ENCODE results near the gene MYB.
"Not testable (repeated sequence)": the region's sequence is repeated elsewhere in the genome, so short reads cannot be mapped to it uniquely, and the experiment has no call there.

MYB gene

DNA sequence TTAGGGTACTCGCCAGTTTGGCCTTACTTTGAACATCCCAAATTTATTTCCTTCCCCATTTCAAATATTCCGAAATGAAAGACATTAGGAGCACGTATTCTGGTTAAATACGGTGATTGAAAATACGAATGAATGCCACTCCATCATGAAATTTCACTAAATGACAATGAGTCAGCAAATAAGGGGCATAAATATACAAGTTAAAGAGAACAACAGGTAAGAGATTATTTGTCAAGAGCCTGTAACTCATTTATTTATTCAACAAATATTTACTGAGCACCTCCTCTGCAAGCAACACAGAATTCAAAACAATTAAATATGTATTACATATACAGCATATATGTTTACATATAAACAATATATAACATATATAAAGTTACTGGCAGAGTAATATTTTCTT is 44.8 kb downstream of the MYB start:
- DNase-seq = no peak

GRCh38 chr6:135226537-135226936 is 45.4 kb downstream of the MYB start:
- no peak for DNase-seq

DNA sequence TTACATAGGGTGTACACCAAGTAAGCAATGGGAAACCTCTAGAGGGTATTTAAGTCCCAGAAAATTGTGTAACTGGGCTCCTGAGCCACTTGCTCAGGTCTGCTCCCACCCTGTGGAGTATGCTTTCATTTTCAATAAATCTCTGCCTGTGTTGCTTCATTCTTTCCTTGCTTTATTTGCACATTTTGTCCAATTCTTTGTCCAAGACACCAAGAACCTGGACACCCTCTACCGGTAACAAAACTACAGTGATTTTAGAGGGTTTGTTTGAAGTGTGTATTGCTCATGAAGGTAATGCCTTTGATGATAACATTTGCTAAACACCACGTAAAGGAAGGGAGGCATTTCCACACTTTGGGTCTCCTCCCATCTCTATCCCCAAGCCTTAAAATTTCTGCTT is 46.2 kb downstream of the MYB start:
- DNase-seq = no peak

DNA sequence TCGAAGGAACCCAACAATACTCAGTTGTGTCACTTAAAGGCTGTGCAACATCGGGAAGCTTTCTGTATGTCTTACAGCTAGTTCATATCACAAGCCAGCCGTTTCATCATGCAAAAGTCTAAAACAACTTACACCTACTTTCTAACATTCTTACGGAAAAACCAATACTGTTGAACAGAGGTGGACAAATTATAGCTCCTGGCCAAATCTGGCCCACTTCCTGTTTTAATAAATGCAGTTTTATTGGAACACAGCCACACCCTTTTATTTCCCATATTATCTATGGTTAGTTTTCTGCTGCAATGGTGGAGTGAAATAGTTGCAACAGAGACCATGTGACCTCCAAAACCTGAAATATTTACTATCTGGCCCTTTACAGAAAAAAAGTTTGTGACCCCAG is 46.6 kb downstream of the MYB start:
- no peak for DNase-seq

GRCh38 chr6:135228486-135228885 is 47.4 kb downstream of the MYB start:
- no peak for DNase-seq

- no peak for DNase-seq
Measured at GRCh38 chr6:135229996-135230395, 48.9 kb downstream of the MYB start.

- DNase-seq = no peak
Measured at GRCh38 chr6:135230711-135231468, 49.8 kb downstream of the MYB start.

GRCh38 chr6:135231469-135231844 is 50.3 kb downstream of the MYB start:
- DNase-seq = no peak

DNA sequence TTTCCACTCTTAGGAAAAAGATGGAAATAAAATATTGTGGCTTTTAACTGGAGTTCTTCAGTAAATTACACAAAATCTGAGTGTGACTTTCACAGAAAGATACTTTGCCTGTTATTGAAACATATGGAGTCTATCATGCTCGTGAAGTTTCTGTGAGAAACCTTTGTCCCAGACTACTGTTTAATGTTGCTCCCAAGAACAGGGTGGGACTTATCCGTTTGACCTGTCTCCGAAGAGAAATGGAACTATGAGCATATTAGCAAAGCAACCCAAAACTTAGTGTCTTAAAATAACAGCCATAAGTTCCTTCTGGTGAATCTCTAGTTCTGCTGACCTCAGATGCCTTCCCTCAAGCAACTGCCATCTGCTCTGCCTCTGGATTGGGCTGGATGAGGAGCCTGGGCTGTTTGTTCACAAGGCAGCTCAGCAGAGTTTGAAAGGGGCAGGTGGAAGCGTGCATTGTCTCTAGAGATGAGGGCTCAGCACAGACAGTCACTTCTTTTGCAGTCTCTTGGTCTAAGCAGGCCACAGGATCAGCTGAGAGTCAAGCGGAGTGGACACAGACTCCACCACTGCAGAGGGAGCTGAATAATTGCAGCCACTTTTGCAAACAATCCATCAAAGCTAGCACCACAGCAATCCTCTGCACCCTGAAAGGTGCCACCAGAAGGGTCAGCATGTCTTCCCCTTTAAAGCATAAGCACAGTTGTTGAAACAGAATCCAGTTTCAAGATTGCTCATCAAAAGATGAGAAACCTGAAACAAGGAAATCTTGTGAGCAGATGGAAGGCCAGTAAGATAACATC is 52.8 kb downstream of the MYB start:
- DNase-seq = no peak

DNA sequence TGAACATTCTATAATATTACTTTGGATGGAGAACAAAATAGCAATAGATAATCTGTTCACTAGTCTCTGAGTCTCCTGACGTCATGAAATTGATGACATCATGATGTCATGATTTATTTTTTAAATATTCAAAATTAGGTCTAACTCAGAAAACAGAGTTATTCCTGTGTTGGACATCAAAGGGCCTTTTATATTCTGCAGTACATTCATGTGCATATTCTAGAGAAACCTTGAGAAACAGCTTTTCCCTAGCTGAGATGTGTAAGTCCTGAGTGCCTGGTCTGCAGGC is 53.3 kb downstream of the MYB start:
- no peak for DNase-seq

- DNase-seq = no peak
Measured at GRCh38 chr6:135235716-135236115, 54.6 kb downstream of the MYB start.

- no peak for DNase-seq
Measured at GRCh38 chr6:135236319-135236718, 55.2 kb downstream of the MYB start.

DNA sequence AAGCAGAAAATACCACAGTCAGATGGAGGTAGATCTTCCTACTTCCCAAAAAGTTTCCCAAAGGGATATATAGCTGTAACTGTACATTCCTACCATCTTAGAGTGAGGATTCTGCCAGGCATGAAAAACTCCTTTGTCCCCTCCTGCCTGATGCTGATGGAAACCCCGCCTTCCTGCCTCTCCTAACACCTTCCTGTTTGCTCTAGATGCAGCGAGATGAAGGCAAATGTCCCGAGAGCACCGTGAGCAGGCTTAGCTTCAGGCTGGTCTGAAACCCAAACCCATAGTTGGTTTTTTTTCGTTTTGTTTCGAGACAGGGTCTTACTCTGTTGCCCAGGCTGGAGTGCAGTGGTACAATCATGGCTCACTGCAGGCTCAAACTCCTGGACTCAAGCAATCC is 55.6 kb downstream of the MYB start:
- no peak for DNase-seq

DNA sequence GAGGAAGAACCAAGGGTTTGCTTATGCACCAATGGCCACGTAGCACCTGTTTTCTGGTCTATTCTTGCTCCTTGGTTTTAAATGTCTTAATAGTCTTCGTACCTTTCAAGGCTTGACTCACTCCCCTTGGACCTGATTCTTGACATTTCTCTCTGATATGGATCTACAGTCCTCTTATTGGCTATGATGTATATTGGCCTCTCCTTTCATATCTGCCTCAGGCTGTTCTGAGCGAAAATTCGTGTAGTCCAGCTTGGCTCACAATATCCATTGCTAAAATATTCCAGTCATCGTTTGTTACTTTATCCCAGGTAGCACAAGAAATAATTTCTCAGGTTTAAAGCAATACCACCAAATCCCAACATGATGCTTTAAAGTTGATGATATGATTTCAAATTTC is 59.6 kb downstream of the MYB start:
- DNase-seq = no peak

DNA sequence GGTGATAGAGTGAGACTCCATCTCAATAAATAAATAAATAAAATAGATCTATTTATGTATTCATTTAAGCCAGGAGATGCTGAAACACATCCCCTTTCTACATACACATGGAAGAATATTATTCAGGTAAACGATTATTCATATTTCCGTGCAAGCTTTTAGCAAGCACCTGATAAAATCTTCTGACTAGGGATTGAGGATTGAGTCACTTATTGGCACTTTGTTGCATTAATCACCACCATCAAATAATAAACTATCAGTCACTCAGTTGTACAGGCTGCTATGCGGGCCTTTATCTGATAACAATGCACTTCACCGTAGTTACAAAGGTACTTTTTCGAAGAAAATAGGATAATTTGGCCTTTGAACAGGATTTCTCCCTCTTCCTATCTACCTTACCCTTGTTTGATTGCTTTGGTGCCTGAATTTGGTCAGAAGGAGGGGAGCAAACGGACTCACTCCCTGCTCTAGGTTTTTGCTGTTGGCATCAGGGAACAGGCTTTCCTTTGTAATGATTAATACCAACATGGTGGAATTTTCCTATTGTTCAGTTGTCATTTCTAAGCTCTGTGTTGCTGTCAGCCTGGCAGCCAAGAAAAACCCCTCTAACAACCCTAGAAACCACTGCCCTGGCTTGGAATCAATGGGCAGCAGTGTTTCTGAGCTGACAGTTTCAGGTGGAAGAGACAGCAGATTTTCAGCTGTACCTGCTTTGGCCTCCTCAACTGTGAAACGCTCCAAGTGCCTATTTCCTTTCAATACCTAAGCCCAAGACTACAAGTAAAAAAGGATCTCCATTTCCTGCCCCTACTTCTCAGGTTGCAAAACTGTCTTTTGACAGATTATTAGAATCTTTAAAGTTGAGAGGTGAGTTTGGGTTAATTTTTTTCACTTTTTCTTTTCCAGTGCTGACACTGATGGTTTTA is 63.0 kb downstream of the MYB start:
- no peak for DNase-seq

DNA sequence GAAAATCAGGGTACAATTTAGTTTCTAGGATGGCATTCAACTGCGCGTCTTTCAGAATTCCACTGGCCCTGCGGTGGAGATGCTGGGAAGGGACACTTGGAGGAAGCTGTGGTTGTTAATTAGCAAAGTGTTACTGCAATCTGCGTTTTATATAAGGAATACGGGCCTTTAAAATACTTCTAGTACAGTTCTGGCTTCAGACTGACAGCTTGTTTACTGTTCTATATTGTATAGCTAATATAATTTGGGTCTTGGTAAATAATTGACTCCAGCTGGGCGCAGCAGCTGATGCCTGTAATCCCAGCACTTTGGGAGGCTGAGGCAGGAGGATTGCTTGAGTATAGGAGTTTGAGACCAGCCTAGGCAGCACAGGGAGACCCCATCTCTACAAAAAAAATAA is 63.7 kb downstream of the MYB start:
- no peak for DNase-seq

GRCh38 chr6:135246412-135247012 is 65.4 kb downstream of the MYB start:
- not testable (repeated sequence) for DNase-seq

- no peak for DNase-seq
Measured at GRCh38 chr6:135250234-135250633, 69.1 kb downstream of the MYB start.

DNA sequence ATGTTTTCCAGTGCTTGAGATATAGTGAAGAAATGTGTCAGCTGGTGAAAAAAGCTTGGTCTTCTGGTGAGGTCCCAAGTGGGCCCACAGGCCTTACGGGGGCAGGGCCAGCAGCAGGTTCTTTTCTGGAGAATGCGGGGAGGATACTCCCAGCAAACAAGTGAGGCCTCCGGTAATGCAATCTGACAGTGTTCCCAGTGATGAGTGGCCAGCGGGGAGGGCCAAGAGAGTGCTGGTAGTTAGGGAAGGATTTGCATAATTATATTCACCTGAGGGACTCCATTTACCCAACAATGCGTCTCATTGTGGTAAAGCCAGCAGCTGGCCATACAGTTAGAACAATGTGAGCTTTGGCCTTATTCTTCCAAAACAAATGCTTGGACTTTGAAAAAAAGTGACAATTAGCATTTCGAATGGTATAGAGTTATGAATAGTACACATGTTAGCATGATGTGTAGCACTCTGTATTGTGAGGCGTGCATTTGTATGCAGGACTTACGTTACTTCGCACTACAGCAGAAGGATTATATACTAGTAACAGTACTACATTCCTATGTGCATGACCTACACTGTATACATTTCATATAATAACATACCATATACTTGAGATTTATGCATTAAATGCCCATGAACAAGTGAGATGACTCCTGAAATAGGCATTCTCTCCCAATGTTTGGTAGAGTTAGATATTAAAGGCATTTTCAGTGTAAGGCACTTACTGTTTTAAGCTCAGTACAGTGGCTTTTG is 69.8 kb downstream of the MYB start:
- DNase-seq = no peak

DNA sequence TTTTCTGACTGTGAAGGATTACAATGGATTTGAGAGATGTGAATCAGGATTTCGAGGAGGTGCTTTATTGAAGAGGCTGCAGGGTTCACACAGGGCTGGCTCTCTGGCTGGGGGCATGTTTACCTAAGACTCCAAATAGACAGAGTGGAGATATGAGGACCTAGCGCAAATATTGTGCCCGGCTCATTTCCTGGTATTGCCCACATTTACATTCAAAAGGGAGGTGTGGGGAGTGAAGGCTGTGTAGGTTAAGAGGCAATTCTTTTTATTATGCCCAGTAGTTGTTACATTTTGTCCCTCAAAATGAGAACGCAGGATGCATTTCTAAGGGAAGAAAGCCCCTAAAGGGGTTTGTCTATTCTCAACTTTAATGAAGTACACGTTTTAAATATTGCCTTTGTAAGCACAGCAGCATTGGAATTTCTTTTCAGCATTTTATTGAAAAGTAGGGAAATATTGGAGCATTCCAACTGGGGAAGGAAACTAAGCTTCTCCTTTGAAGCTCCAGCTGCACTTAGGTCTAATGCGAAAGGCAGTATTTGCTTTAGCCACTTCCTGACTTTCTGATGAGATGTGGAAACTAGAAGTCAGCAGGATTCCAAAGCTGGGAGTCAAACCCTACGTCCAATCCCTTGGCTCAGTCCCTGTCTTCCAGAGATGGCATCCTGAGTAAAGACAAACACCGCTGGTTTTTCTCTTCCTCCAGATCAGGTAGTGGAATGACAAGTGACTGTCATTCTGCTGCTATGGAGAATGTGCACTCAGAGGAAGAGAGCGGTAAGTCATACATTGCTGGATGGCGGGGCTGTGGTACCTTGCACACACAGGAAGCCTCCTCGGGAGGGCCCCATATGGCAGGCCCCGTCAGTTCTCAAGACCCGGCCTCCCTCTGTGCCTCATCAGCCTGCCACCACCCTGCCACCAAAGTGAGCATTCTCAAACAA is 70.7 kb downstream of the MYB start:
- no peak for DNase-seq

DNA sequence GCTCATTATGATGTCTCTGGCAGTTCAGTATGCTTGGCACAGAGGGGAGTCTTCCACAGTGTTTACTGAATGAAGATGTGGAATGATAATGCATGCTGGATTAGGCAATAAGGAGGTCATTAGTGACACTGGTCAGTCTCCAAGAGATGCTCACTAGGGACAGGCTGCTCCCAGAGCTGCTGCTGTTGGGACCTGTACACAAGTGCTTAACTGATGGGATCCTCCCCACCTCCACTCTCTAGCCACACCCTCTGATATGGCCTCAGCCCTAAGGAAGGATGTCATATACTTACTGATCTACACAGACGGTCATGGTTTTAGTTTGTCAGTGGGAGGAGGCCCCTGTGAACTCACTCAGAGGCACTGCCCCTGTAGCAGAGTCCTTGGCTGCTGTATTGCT is 73.4 kb downstream of the MYB start:
- no peak for DNase-seq

Data from activated CD4-positive, alpha-beta T cell treated with anti-CD3 and anti-CD28 coated beads for 1 hour (primary cell).